ENCODE measurements around the gene DNAH1.

DNA sequence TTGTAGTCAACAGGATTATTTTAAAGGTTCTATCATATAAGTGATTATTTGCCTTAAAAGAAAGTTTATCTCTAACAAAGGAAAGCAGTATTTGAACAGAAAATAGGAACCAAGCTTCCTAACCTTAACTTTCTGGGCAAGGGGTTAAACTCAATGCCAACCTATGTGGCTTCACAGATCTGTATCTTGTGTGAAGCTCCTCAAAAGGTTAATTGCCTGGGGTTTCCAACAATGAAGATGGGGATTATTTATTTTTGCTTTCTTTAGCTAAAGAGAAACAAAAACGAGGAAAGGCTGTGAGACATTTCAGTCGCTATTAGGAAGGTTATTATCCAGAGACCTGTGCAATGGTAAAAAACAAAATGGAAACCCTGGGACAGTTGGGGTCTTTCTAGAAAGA is 36.5 kb upstream of the DNAH1 start:
- TF ChIP-seq, protein P1, sequence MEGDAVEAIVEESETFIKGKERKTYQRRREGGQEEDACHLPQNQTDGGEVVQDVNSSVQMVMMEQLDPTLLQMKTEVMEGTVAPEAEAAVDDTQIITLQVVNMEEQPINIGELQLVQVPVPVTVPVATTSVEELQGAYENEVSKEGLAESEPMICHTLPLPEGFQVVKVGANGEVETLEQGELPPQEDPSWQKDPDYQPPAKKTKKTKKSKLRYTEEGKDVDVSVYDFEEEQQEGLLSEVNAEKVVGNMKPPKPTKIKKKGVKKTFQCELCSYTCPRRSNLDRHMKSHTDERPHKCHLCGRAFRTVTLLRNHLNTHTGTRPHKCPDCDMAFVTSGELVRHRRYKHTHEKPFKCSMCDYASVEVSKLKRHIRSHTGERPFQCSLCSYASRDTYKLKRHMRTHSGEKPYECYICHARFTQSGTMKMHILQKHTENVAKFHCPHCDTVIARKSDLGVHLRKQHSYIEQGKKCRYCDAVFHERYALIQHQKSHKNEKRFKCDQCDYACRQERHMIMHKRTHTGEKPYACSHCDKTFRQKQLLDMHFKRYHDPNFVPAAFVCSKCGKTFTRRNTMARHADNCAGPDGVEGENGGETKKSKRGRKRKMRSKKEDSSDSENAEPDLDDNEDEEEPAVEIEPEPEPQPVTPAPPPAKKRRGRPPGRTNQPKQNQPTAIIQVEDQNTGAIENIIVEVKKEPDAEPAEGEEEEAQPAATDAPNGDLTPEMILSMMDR (IDR thresholded peaks at IDR 0.05) = no peak
- TF ChIP-seq POLR2A (IDR thresholded peaks at IDR 0.05) (no peak), POLR2AphosphoS5 (IDR thresholded peaks at IDR 0.05) (no peak)

Measured in gastroesophageal sphincter (tissue), 3 donors.